HG03066 (cell line): ENCODE measurements around the gene PIH1D2.
"Not testable (repeated sequence)": the region's sequence is repeated elsewhere in the genome, so short reads cannot be mapped to it uniquely, and the experiment has no call there.

Experiments
- ATAC-seq: cut with Tn5 transposase; IDR thresholded peaks from one replicate; pipeline ENCODE4 v1.9.1; 2021; ENCODE audit warnings: low read depth; ENCODE audit not compliant: unreplicated experiment

The PIH1D2 gene

DNA sequence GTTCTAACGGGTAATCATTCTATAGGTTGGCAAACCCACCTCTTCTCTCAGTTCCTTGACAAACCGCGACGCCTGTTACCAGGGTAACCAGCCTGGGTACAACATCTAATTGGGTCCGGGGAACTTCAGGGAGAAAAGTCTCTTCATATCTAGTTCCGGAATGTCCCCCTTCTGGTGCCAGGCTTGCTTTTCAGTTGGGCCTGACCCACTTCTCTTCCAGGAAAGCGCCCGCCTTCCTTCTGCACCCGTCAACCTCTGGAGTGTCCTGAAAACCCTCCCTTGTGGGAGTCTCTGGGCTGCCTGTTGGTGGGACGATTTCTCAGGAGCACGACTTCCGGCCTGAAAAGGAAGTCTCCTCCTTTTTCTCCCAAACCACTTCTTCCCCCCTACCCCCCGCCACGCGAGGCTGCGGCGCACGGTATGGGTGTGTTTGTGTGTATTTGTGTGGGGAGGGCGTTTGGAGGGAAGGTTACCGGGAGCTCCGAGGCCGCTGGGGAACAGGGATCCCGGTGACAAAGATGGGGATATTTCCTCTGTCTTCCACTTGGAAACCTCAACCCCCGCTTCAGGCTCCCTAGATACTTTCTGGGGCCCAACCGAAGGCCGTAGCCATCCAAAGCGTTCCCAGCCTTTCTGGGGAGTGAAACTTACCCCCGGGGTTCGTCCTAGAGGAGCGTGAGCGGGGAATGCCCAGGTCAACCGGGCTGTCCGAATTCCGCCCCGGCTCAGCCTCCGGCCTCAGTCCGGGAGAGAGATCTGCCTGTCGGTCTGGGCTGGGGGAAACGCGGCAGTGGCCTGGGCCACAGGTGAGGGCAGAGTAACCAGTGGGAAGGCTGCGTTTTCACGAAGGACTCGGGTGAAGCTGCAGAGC, at the start of gene PIH1D2, which contains the start of gene NKAPD1:
Gene PIH1D2 (minus strand): TSS at position 77 of the 871 bp plus-strand sequence. CDS start 843 bp downstream, outside the sequence.
Gene NKAPD1 (plus strand): TSS at position 359 of the 871 bp plus-strand sequence. CDS start 1,276 bp downstream, outside the sequence.
- peak; percentile 89 for ATAC-seq

- no peak for ATAC-seq
Observed at GRCh38 chr11:112123129-112123528, 49.3 kb upstream of the PIH1D2 start.

DNA sequence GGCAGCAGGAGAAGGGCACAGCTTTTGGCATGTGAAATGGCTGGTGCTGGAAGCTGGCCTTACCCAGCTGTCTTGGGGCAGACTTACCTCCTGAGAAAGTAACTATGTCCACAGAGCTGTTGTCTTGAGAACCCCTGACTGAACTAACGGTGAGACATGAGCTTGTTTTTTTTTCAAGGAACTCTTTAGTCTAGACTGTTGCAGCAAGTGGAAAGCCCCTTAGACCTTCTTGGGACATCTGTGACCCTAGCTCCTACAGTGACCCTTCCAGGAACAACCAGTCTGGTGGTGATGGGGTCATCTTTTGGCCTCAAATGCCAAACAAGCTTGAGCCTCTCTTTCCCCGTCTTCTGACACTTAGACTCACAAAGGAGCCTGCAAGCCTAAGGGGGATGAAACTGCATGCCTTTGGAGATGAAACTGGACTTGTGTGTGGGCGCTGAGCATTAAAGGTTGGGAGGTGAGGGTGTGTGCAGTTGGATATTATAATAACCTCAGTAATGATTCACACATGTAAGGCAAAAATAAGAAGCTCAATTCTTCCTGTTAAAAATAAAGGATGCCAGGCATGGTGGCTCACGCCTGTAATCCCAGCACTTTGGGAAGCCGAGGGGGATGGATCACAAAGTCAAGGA, 48.3 kb upstream of the PIH1D2 start:
- ATAC-seq: no peak

GRCh38 chr11:112118176-112118575, 44.4 kb upstream of the PIH1D2 start:
- ATAC-seq: no peak

DNA sequence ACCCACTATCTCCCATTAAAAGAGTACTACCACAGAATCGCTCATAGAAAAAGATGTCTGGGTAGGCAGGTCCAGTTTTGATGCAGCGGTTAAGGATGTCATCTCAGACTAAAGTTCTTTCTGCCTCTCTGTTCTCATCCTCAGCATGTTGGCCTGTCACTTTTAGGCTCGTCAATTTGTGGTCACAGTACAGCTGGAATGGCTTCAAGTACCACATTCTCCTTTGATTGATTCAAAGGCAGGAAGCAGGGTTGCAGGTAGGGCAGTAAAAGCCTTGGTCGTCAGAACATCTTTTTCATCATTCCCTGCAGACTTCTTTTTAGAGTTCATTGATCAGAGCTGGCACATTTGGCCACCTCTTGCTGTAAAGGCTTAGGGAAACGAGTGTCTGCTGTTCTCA, 41.6 kb upstream of the PIH1D2 start:
- ATAC-seq: no peak

DNA sequence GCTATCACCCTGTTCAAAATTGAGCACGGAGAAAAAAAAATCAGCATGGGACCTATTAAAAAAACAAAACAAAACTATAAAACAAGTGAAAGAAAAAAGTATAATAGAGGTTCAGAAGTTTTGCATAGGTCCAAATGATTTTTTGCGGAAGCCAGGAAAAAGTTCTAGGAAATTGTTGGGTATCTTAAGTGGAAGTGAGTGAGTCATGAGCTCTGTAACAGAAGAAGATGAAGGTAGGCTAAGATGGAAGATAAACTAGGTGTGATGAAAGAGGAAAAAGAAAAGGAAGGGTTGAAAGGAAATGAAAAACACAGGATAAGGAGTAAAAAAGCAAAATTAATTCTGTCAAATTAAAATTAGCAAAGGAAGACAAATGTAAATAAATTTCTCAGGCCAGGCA, 40.6 kb upstream of the PIH1D2 start:
- no peak for ATAC-seq

GRCh38 chr11:112113539-112114457, 40.0 kb upstream of the PIH1D2 start:
- ATAC-seq: no peak

DNA sequence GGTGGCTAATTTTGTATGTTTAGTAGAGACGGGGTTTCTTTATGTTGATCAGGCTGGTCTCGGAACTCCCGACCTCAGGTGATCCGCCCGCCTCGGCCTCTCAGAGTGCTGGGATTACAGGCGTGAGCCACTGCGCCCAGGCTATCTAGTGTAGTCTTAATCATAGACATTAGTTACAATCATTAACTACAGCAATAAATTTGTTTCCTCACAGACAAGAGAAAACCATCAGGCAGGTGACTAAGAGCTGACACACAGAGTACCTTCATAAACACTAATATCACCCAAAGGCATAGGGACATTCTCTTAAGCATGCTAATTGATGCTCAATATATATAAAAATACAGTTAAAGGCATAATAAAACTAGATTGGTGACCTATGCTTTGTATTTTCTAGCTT, 32.3 kb upstream of the PIH1D2 start:
- ATAC-seq: no peak

DNA sequence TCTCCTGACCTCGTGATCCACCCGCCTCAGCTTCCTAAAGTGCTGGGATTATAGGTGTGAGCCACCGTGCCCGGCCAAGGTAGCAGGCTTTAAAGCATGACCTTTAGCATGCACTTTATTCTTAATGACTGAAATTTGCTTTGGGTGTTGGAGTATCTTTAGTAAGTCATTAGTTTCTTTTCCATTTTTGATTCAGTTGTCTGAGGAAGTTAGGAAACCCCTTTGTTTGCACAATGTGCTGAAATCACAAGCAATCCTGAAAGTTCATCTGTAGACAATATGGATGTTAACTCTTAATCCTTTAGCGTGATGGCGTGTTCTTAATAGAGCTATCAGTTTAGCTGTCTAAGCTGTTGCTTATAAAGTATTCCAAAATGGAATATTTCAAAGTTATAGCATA, 29.6 kb upstream of the PIH1D2 start:
- no peak for ATAC-seq

GRCh38 chr11:112100462-112100861, 26.6 kb upstream of the PIH1D2 start:
- ATAC-seq: no peak

DNA sequence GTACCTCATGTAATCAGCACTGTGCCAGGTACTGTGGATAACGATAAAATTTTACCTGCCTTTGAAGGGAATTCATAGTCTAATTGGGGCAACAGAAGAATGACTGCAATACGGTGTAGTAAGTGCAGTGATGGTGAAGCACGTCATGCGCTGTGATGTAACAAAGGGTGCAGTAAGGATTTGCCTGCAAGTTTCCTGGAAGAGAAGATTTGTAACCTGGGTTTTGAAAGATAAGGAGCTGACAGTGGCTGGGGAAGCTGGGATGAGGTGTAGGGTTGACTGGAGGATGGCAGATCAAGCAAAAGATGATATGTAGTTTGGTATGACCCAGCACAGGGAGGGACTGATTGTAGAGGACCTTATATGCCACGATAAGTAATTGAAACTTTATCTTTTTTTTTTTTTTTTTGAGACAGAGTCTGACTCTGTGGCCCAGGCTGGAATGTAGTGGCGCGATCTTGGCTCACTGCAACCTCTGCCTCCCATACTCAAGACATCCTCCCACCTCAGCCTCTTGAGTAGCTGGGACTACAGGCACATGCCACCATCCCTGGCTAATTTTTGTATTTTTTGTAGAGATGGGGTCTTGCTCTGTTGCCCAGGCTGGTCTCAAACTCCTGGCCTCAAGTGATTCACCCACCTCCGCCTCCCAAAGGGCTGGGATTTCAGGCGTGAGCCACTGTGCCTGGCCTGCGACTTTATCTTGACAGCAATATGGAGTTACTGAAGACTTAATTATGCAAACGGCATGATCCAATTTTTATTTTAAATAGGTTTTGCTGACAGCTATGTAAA, 24.1 kb upstream of the PIH1D2 start:
- no peak for ATAC-seq

DNA sequence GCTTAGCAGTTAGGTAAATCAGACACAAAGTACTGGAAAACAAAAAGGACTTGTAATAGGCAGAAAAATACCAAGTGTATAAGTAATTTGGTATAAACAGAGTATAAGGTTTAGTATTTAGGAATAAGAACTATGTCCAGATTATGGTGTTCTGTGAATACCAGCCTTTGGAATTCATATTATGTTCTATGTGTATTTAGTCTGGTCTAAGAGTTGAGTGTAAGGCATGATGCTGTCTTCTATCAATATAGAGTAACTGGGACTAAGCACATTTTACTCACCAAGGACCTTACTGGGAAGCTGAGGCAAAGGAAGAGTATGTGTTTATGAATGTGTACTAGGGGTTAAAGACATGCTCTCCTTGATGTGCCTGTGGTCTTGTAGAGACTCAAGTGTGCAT, 22.4 kb upstream of the PIH1D2 start:
- ATAC-seq: no peak

DNA sequence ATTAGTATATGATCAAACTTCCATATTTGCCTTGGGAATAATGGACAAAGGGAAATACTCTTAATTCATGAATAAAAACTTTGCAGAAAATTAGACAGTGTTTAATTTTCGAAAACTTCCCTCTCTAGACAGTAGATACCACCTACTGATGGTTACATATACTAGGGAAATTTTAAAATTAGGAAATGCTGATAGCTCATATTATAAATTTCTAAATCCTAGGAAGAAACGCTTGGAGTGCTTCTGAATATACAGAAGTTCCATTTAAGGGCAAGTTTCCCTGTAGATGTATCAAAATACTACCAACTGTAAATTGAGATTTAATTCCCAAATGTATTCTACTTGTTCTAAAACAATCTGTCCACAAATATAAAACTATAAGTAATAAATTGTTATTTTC, 21.5 kb upstream of the PIH1D2 start:
- ATAC-seq: not testable (repeated sequence)

- no peak for ATAC-seq
Observed at GRCh38 chr11:112087212-112087611, 13.4 kb upstream of the PIH1D2 start.

DNA sequence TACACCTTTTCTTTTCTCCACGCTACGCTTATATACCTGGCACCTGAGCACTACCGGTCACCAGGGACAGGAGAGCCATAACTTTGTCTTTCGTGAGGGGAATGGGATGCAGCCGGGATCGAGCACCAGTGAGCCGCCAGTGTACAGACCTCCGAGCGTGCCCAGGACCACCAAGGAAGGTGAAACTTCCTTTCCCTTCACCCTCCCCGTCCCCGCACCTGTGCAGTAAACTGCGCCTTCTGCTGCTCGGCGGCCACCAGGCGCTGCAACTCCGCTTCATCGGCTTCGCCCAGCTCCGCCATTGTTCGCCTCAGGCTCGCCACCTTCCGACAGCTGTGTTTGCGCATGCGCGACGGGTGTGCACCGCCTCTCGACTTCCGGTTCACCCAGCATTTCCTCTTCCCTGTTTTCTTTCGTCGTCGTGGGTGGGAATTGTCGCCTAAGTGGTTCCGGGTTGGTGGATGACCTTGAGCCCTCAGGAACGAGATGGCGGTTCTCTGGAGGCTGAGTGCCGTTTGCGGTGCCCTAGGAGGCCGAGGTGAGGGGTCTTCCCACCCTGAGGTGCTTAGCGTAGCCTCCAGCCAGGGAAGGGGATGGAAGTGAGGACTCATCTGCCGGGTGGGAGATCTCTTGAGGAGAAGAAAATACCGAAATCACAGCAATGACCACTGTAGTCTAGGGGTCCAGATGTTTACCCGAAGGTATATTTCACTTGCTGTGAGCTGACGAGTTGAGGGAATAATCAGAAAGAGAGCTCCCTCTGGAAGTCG, 12.8 kb upstream of the PIH1D2 start, which contains the start of the genes SDHD and TIMM8B:
Gene SDHD (plus strand): TSS at position 452 of the 770 bp plus-strand sequence. CDS start 35 bp downstream, at position 487.
Gene TIMM8B (minus strand): TSS at position 335 of the 770 bp plus-strand sequence. CDS start 33 bp downstream, at position 302.
- ATAC-seq: peak; percentile 91

DNA sequence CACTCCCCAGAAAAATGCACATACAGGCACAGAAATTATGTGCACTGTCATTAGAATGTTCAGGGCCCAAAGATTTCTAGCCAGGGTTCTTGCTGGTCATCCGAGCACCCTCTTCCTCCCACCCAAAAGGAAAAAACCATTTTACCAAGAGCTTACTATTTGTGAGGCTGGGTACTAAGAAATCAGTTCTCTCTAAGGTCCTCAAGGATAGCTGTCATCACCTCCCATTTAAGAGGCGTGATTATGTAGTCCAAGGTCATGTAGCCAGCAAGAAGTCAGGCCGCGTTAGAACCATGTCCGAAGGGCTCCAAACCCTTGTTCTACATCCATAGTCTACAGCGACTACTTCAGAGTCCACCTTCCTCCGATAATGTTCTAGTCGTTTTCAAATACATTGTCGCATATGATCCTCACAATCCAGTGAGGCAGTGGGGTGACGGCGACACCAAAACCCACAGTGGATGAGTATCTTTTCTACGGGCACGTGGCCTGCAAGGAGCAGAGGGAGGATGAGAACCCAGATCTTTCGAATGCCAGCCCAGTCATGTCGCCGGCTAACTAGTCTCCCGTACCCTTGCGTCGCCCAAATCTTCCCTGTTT, 12.1 kb upstream of the PIH1D2 start:
- ATAC-seq: peak; percentile 38

DNA sequence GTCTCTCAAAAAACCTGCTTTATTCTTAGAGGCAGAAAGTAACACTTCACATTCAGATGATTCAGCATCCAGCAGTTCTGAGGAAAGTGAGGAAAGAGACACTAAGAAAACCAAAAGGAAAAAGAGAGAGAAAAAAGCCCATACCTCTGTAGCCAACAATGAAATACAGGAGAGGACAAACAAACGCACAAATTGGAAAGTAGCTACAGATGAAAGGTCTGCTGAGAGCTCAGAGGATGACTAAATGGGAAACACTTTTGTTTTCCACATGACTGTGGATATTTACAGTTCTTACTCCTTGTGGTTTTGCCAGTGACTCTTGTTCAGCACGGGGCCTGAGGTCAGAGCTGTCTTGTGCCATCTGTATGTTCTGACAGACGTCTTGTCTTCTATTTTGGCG, 8.9 kb upstream of the PIH1D2 start:
- ATAC-seq: no peak

GRCh38 chr11:112062923-112063322, 10.9 kb downstream of the PIH1D2 start:
- ATAC-seq: no peak

DNA sequence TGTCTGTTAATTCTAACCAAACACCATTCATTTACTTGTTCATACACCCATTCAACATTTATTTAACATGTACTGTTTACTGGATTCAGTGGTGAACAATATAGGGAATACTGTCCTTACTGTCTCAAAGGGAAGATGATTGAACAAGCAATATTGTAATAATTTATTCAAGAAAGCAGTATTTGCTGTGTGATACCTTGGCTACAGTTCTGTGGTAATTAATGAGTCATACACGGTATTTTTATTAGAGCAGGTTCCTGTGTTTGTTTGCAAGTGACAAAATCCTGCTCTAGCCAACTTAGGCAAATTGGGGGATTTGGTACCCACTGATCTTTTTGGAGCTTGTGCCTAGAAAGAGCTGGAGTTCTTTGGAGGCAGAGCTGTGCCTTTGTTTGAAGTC, 15.7 kb downstream of the PIH1D2 start:
- ATAC-seq: no peak
